ENCODE data around the gene RYR2. TPM values are rescaled to one million over a fixed set of nuclear protein-coding genes. Genes with fewer than 3 reads are reported as not detected.
A peak's percentile ranks its signal among the peaks of the same experiment; 100 is the strongest.
"Not testable (repeated sequence)": the region's sequence is repeated elsewhere in the genome, so short reads cannot be mapped to it uniquely, and the experiment has no call there.

Gene RYR2
- total RNA-seq, 1 donor from 2014 or later: 2.4 TPM

GRCh38 chr1:237267743-237268142 lies 225.8 kb downstream of the RYR2 start:
- no peak for DNase-seq

GRCh38 chr1:237269938-237270337 lies 228.0 kb downstream of the RYR2 start:
- DNase-seq: no peak

- DNase-seq: peak; percentile 6
These were observed 228.4 kb downstream of the RYR2 start for GRCh38 chr1:237270353-237270752.

- DNase-seq: not testable (repeated sequence)
These were observed 236.0 kb downstream of the RYR2 start for GRCh38 chr1:237277994-237278393.

GRCh38 chr1:237279629-237280028 lies 237.6 kb downstream of the RYR2 start:
- no peak for DNase-seq

GRCh38 chr1:237281481-237281880 lies 239.5 kb downstream of the RYR2 start:
- DNase-seq: no peak

GRCh38 chr1:237282208-237282783 lies 240.3 kb downstream of the RYR2 start:
- DNase-seq: peak; percentile 13

- peak; percentile 5 for DNase-seq
These were observed 246.0 kb downstream of the RYR2 start for GRCh38 chr1:237287876-237288521.

- DNase-seq: no peak
These were observed 251.8 kb downstream of the RYR2 start for GRCh38 chr1:237293804-237294203.

GRCh38 chr1:237296861-237297260 lies 254.9 kb downstream of the RYR2 start:
- no peak for DNase-seq

- no peak for DNase-seq
These were observed 258.7 kb downstream of the RYR2 start for GRCh38 chr1:237300642-237301041.

GRCh38 chr1:237303929-237304328 lies 261.9 kb downstream of the RYR2 start:
- DNase-seq: no peak

- DNase-seq: no peak
These were observed 264.7 kb downstream of the RYR2 start for GRCh38 chr1:237306726-237307125.

GRCh38 chr1:237309595-237310118 lies 267.7 kb downstream of the RYR2 start:
- DNase-seq: no peak

GRCh38 chr1:237316352-237316751 lies 274.4 kb downstream of the RYR2 start:
- no peak for DNase-seq

- no peak for DNase-seq
These were observed 276.8 kb downstream of the RYR2 start for GRCh38 chr1:237318748-237319147.

- DNase-seq: no peak
These were observed 278.9 kb downstream of the RYR2 start for GRCh38 chr1:237320890-237321289.

GRCh38 chr1:237324226-237324625 lies 282.2 kb downstream of the RYR2 start:
- DNase-seq: no peak

GRCh38 chr1:237327061-237327460 lies 285.1 kb downstream of the RYR2 start:
- DNase-seq: no peak

GRCh38 chr1:237340892-237341291 lies 298.9 kb downstream of the RYR2 start:
- peak; percentile 5 for DNase-seq

- no peak for DNase-seq
These were observed 299.4 kb downstream of the RYR2 start for GRCh38 chr1:237341391-237341790.

- no peak for DNase-seq
These were observed 300.7 kb downstream of the RYR2 start for GRCh38 chr1:237342730-237343129.

GRCh38 chr1:237352747-237353146 lies 310.8 kb downstream of the RYR2 start:
- no peak for DNase-seq

GRCh38 chr1:237353918-237354317 lies 311.9 kb downstream of the RYR2 start:
- no peak for DNase-seq

Data from tongue (tissue), 2 donors.